Skeletal muscle tissue (tissue), 4 donors: ENCODE measurements around the gene GNL3. TPM values are rescaled to one million over a fixed set of nuclear protein-coding genes. Genes with fewer than 3 reads are reported as not detected.

Experiments used
- H3K27ac ChIP-seq: one replicate; pipeline ENCODE4 v1.7.0; 2013; ENCODE audit warnings: mild to moderate bottlenecking, low read depth, low read length, inconsistent platforms
- H3K27me3 ChIP-seq, 3 donors: one replicate each; pipeline ENCODE4 v1.7.0; 2013; ENCODE audit warnings: low read length in 3 of 3; ENCODE audit not compliant: control insufficient read depth in 3 of 3, insufficient read depth in 3 of 3
- H3K36me3 ChIP-seq, 3 donors: one replicate each; pipeline ENCODE4 v1.7.0; 2013; ENCODE audit warnings: low read length in 3 of 3; ENCODE audit not compliant: control insufficient read depth in 3 of 3, insufficient read depth in 3 of 3
- H3K4me1 ChIP-seq, 3 donors: one replicate each; pipeline ENCODE4 v1.7.0; 2013; ENCODE audit warnings: low read length in 3 of 3, mild to moderate bottlenecking in 3 of 3; ENCODE audit not compliant: control insufficient read depth in 3 of 3, insufficient read depth in 3 of 3
- H3K4me3 ChIP-seq, 3 donors: one replicate each; pipeline ENCODE4 v1.7.0; 2013; ENCODE audit warnings: low read length in 3 of 3
- H3K9ac ChIP-seq, 3 donors: one replicate each; pipeline ENCODE4 v1.7.0; 2013; ENCODE audit warnings: low read length in 3 of 3, mild to moderate bottlenecking in 3 of 3, moderate library complexity in 2 of 3, low read depth in 1 of 3
- H3K9me3 ChIP-seq, 3 donors: one replicate each; pipeline ENCODE4 v1.7.0; 2013; ENCODE audit warnings: low read length in 3 of 3; ENCODE audit not compliant: control insufficient read depth in 3 of 3
- total RNA-seq: library from RNA; depleted of rRNA; stranded (reverse); fragments of >200 nt; gene quantifications from one replicate; pipeline ENCODE4 v1.2.3, GENCODE V29; 2014
- donor health status: Osteomylitis.

The GNL3 gene
- 45.4 TPM for total RNA-seq

DNA sequence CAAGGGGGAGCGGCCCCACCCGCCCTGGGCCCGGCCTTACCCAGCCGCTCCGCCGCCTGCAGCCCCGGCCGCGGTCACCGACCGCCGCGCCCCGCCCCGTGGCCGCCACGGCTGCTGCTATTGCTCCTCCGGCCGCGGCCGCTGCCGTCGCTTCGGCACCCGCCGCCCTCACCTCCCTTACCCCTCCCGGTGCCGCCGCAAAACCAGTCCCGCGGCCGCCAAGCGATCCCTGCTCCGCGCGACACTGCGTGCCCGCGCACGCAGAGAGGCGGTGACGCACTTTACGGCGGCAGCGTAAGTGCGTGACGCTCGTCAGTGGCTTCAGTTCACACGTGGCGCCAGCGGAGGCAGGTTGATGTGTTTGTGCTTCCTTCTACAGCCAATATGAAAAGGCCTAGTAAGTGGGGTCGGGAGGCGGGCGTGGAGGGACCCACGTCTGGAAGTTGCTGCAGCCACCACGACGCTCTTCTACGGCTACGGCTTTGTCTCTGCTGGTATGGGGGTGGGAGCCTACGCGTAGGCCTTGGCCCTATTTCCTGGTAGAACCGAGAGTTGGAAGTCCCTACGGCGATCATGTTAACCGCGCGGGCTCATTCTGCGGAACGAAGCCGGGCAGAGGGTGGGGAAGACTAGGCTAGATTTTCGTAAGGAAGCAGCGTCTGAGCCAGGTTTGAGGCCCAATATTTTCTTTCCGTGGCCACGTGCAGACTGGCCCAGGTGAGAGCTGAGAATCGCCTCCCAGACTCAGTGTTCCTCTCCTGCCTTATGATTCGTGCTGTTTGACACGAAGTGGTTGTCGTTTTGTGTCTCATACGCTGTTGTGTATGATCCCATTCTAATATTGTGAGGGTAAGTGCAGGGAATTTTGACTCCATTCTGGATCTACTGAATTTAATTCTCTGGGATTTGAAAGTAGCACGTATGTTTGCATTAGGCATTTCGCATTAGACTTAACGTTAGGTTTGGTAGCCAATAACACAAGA, at the start of gene GNL3, which contains the start of gene PBRM1:
TSS of gene GNL3 (plus strand) at position 324 of the 983 bp plus-strand sequence. CDS start at position 385, 61 bp downstream.
TSS of gene PBRM1 (minus strand) at position 205 of the 983 bp plus-strand sequence.
- H3K36me3 ChIP-seq: peaks cover 28 to 36% (median 33%) of the 10 kb centered on the region in 3 donors
- H3K27ac ChIP-seq: peak within 1 kb of the TSS; percentile 94
- no peaks in the 10 kb centered on the region for H3K9me3 ChIP-seq
- peak within 1 kb of the TSS; percentile 90 to 98 (median 96) for H3K4me3 ChIP-seq
- H3K9ac ChIP-seq: peak within 1 kb of the TSS; percentile 85 to 96 (median 94)
- H3K27me3 ChIP-seq: no peaks in the 10 kb centered on the region
- peaks cover 16 to 33% (median 21%) of the 10 kb centered on the region in 3 donors for H3K4me1 ChIP-seq

DNA sequence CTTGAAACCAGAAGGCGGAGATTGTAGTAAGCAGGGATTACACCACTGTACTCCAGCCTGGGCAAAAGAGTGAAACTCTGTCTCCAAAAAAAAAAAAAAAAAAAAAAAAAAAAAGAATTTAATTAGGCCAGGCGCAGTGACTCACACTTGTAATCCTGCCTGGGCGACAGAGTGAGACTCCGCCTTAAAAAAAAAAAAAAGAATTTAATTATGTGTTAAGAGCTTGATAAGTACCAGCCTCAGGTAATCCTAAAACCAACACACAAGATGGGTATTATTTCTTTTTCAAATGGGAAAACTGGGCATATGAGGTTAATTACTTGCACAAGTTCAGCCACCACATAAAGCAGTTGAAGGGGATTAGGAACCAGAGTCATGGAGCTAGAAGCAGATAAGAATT, 49.2 kb upstream of the GNL3 start:
- no peak overlapping the region for H3K27ac ChIP-seq
- H3K27me3 ChIP-seq: no peaks in the 10 kb centered on the region
- peaks cover 29 to 52% (median 43%) of the 10 kb centered on the region in 3 donors for H3K36me3 ChIP-seq
- no peaks in the 10 kb centered on the region for H3K9me3 ChIP-seq
- H3K4me1 ChIP-seq: no peaks in the 10 kb centered on the region
- H3K9ac ChIP-seq: no peak overlapping the region
- no peak overlapping the region for H3K4me3 ChIP-seq

- H3K4me3 ChIP-seq: no peak overlapping the region
- no peak overlapping the region for H3K27ac ChIP-seq
- H3K36me3 ChIP-seq: peaks cover 19 to 61% (median 51%) of the 10 kb centered on the region in 3 donors
Observed at GRCh38 chr3:52645549-52645948, 40.3 kb upstream of the GNL3 start.

DNA sequence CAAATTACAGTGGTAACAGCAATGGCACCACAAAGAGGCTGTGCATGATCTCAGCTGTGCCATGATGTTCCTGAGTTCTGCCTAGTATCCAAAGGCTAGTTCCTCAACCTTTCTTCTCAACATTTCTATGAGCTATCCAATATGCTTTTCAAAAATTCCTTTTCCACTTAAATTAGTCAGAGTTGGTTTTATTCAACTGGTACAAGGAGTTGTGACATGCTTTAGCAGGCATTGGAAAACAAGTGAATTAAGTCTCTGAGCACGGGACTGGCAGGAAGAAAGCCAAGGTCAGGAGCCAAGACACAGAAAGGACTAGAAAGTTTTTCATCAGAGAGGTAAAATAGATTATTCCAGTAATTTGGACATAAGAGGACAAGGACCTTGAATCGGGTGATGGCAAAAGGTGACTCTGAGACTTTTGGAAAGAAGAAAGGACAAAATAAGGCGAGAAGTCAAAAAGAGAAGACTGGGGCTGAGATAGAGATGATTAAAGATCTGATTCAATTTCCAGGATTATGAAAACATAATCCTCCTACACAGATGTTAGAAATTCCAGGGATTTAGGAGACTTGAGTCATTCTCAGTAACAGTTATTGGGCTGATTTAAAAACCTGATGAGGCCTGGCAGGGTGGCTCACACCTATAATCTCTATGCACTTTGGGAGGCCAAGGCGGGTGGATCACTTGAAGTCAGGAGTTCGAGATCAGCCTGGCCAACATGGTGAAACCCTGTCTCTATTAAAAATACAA, 36.2 kb upstream of the GNL3 start:
- Histone ChIP-seq H3K36me3 (peaks cover 12 to 55% (median 50%) of the 10 kb centered on the region in 3 donors), H3K4me1 (no peaks in the 10 kb centered on the region), H3K27ac (no peak overlapping the region), H3K9ac (no peak overlapping the region), H3K4me3 (no peak overlapping the region), H3K9me3 (no peaks in the 10 kb centered on the region), H3K27me3 (no peaks in the 10 kb centered on the region)

More at GRCh38 chr3:52645549-52645948, 40.3 kb upstream of the GNL3 start:
- Histone ChIP-seq H3K27me3 (no peaks in the 10 kb centered on the region), H3K9me3 (no peaks in the 10 kb centered on the region), H3K4me1 (no peaks in the 10 kb centered on the region), H3K9ac (no peak overlapping the region)

GRCh38 chr3:52650439-52650838, 35.4 kb upstream of the GNL3 start:
- H3K27me3 ChIP-seq: no peaks in the 10 kb centered on the region
- no peak overlapping the region for H3K27ac ChIP-seq
- H3K36me3 ChIP-seq: peaks cover 12 to 61% (median 51%) of the 10 kb centered on the region in 3 donors
- H3K4me3 ChIP-seq: no peak overlapping the region
- no peaks in the 10 kb centered on the region for H3K4me1 ChIP-seq
- no peak overlapping the region for H3K9ac ChIP-seq
- H3K9me3 ChIP-seq: no peaks in the 10 kb centered on the region

DNA sequence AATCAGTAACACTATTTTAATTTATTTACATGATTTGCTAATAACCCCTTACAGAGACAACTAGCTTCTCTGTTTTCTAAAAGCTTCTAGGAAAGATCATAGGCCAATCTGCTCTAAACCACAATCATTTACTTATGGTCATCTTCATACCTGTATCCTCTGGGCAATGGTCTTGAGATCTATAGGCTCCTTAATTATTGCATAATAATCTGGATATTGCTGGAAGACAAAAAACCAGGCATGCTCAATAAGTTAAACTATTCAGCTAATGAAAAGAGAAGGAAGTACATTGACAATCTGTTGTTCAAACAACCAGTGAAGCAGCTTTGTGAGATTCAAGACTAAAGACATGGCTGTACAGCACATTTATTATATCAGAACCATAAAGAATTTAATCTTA, 34.2 kb upstream of the GNL3 start:
- Histone ChIP-seq H3K9me3 (no peaks in the 10 kb centered on the region), H3K9ac (no peak overlapping the region), H3K27me3 (no peaks in the 10 kb centered on the region), H3K4me3 (no peak overlapping the region), H3K36me3 (peaks cover 15 to 67% (median 60%) of the 10 kb centered on the region in 3 donors), H3K27ac (no peak overlapping the region), H3K4me1 (no peaks in the 10 kb centered on the region)

DNA sequence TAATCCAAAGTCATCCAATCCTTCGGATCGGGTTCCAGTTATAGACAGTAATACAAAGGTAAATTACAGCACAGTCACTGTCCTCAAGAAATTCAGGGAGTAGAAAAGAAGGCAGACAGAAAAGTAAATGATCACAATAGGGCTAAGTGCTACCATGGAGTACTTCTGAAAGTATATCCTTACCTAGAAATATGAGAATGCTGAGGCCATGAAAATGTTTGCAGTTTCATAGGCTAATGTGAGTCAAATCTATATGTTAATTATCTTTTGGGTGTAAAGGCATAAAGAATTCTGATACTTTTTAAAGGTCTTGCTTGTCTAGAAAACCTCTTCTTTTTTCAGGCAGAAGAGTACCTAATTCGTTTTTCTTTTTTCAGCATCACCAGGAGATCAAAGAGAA, 29.9 kb upstream of the GNL3 start:
- Histone ChIP-seq H3K9me3 (no peaks in the 10 kb centered on the region), H3K4me1 (no peaks in the 10 kb centered on the region), H3K27ac (no peak overlapping the region), H3K4me3 (no peak overlapping the region), H3K36me3 (peaks cover 24 to 68% (median 67%) of the 10 kb centered on the region in 3 donors), H3K27me3 (no peaks in the 10 kb centered on the region), H3K9ac (no peak overlapping the region)

- H3K27ac ChIP-seq: no peak overlapping the region
- H3K27me3 ChIP-seq: no peaks in the 10 kb centered on the region
- no peak overlapping the region for H3K4me3 ChIP-seq
- H3K9me3 ChIP-seq: no peaks in the 10 kb centered on the region
- no peak overlapping the region for H3K9ac ChIP-seq
- peaks cover 28 to 72% (median 65%) of the 10 kb centered on the region in 3 donors for H3K36me3 ChIP-seq
- H3K4me1 ChIP-seq: no peaks in the 10 kb centered on the region
Observed at GRCh38 chr3:52660046-52660445, 25.8 kb upstream of the GNL3 start.

DNA sequence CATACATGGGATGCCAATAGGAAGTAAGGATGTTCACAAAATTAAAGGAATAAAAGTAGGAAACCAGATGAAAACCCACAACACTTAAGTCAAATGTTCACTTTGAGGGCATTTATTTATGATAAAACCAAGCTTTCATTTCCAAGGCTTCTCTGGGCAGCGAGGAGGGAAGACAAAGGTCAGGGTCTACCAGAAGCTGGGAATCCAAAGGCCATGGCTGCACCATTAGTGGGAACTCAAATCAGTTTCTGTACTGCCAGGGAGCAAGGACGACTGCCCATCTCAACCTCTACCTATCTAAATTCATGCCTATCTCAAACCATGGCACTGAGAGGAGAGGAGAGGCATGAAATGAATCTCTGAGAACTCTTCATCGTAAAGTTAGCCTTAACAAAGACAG, 22.7 kb upstream of the GNL3 start:
- Histone ChIP-seq H3K4me1 (no peaks in the 10 kb centered on the region), H3K9ac (no peak overlapping the region), H3K36me3 (peaks cover 25 to 57% (median 54%) of the 10 kb centered on the region in 3 donors), H3K4me3 (no peak overlapping the region), H3K27ac (no peak overlapping the region), H3K27me3 (no peaks in the 10 kb centered on the region), H3K9me3 (no peaks in the 10 kb centered on the region)
